CD4-positive, alpha-beta T cell treated with Interferon gamma for 1 hour (primary cell): ENCODE data around the gene RETSAT.

Experiments
- DNase-seq: peaks from one replicate; pipeline ENCODE4 v3.0.0-alpha.2; 2020

The RETSAT gene

DNA sequence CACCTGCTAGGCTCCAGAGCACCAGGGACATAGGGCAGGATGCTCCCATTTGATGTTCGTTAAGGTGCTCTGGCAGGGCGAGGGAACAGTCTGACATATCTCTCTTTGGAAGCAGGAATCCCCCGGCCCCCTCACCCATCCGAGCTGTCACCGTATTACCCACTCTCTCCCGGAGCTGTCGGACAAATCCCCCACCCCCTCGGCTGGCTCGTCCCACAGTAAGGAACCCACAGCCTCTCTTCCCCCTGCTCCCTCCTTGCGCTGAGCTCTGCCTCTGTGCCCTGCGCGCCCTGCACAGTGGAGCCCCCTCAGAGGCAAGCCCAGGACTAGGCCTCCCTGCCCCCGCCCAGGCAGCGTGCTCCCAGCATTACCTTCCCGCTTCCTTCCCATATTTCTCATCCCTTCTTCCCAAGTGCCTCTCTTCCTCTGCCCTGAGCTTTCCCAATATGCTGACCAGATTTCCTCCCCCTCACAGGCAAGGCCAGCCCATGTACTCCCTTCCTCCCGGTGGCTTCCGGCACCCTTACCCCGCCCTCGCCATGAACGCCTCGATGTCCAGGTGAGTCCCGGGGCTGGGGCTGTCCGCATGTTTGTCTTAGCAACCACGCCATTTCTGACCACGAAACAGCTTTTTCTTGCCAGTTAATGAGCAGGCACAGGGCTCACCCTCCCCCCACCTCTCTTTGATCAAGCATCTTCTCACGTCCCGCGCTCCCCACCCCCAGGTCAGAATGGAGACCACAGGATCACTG is 50.4 kb downstream of the RETSAT start:
- no peak for DNase-seq

DNA sequence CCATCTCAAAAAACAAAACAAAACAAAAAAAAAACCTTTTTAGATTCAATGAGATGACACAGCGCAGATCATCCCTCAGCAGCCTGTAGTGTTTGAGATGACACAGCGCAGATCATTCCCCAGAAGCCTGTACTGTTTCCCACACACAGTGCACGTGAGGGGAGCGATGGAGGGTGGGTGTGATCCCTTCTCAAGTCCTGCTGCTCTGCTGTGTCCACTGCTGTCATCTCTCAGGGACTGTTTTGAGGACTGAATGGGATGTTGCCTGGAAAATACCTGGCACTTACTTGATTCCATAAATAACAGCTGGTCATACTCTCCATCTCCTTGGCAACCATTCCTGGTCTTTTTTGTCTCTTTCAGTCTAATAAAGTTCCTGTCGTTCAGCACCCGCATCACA is 52.2 kb downstream of the RETSAT start:
- no peak for DNase-seq
